ENCODE results near the gene TRA2A.
"Not testable (repeated sequence)": the region's sequence is repeated elsewhere in the genome, so short reads cannot be mapped to it uniquely, and the experiment has no call there.

TRA2A gene

DNA sequence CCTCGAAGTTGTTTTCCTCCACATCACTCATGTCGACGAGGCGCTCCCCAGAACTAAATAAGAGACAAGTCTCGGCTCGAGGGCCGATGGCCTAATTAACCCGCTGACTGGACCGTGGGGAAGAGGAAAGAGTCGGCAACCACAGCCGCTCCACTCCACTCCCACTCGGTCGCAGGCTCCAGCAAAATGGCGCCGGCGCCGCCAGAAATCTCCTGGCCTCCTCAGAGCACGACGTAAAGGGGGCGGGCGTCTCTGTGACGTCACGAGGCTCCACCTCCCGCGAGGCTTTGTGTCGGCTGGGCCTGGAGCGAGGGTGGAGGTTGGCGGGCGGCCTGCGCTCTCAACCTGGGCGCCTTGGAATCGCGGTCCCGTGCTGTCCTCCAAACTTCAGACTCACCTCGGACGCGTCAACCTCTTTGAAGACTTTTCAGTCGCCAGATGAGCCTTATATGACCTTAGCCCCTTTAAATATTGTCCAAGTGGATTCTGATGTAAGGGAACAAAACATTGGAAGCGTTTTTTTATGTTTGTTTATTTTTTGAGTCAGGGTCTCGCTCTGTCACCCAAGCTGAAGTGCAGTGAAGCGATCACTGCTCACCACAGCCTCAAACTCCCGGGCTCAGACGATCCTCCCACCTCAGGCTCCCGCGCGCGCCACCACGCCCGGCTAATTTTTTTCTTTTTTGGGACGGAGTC lies at the start of gene TRA2A:
Gene TRA2A, minus strand, starts transcription at position 188 of the 696 bp plus-strand sequence. Its CDS starts 157 bp downstream, at position 31.
- DNase-seq = peak; percentile 97

DNA sequence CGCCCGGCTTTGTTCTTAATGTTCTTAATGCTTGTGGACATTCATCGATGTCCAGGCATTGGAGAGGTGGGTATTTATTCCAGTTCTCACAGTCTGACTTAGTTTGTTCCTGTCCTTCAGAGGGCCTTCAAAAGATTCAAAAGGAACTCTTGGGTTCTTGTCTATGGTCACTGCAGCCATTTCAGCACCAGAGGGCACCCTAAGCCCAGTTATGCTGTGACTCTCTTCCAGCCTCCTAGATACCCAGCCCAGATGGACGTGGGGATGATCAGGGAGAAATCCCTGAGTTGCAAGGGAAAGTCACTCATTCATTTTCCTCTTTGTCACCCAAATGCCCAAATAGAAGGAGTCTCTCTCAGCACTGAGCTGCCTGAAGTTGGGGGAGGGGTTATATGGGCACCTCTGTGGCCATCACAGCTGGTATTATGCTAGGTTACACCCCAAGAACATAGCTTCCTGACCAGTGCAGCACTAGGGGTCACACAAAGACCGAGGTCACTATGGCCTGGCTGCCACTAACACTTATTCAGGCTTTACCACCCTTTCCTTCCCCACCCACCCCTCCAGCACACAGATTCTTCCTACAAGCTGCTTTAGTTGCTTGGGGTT lies 38.9 kb upstream of the TRA2A start:
- peak; percentile 75 for DNase-seq

DNA sequence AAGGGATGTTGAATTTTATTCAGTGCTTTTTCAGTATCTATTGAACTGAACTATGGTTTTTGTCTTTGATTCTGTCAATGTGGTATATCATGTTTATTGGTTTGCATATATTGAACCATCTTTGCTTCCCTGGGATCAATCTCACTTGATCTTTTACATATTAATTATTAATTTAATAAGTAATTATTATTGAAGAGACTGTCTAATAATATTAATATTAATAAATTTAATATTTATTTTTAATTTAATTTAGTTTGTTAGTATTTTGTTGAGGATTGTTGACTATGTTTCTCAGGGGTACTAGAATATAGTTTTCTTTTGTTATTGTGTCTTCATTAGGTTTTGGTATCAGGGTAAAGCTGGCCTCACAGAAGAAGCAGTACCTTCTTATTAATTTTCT lies 26.5 kb upstream of the TRA2A start:
- no peak for DNase-seq

DNA sequence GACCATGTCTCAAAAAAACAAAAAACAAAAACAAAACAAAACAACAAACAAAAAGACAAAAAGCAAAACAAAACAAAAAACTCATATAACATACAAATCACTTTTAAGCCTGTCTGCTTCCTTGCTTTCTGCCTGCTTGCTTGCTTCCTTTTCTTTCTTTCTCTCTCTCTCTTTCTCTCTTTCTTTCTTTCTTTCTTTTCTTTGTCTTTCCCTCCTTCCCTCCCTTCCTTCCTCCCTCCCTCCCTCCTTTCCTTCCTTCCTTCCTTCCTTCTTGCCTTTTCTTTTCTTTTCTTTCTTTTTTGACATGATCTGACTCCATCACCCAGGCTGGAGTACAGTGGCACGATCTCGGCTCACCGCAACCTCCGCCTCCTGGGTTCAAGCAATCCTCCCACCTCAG lies 15.9 kb upstream of the TRA2A start:
- DNase-seq = no peak

DNA sequence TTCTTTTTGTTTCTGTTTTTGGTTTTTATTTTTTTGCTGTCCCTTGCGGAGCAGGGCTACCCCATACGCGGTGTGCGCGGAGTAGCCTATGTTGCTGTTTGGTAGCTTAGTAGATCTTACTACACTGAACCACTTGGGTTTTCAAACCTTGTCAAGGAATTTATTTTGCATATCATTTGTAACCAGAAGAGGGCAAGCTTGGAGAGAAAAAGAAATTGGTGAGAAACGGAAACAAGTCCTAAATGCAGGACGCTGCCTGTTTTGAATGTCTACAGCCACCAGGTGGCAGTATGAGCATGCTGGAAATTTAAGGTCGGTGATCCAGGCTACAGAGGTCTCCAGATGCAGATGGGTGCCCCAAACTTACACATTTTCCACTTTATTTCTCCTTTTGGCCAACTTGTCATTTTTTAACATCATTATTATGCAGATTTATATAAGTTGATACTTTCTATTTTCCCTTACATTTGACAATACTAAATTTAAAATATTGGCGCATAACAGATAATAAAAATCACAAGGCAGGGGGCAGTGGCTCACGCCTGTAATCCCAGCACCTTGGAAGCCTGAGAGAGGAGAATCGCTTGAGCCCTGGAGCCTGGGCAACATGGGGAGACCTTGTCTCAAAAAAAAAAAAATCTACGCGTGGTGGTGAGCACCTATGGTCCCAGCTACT lies 15.3 kb upstream of the TRA2A start:
- DNase-seq = peak; percentile 85

DNA sequence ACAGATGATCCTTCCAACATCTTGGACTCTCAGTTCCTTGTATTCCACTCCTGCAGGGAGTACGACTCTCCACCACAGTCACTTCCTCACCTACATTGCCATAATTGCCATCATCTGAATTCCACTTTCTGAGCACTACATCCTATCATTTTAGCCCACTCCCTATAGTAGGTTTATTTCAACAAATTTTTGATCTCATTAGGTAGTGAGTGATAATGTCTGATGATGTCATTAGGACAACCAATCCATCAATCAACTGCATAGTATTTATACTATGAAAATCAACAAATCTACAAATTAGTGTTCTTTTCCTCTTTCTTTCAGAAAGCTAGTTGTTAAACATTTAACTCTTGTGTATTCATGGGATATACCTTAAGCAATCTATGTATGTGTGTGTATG lies 13.7 kb upstream of the TRA2A start:
- DNase-seq = no peak

DNA sequence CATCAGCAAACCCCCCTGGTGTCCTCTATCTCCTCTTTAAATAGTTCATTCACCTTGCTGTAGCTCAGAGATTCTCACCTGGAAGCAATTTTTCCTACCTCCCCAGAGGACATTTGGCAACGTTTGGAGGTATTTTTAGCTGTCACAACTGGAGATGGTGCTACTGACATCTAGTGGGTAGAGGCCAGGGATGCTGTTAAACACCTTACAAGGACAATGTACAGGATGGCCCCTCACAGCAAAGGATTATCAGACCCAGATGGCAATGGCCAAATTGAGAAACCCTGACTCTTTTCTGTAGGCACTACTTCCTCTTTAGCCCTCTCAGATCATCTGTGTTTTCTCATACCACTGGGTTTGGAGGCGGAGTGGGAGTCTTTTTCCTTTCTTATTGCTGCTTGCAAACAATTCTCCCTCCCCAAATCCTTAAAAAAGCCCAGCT lies 13.2 kb upstream of the TRA2A start:
- peak; percentile 68 for DNase-seq

DNA sequence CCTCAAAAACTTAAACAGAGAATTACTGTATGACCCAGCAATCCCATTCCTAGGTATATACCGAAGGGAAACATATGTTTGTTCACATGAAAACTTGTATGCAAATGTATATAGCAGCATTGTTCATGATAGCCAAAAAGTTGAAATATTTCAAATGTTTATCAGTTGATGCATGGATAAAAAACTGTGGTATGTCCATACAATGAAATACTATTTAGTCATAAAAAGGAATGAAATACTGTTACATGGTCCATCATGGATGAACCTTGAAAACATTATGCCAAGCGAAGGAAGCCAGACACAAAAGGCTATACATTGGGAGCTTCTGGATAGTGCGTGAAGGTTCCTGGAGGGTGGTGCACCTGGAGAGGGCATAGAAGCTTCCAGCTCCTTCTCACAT lies 11.0 kb upstream of the TRA2A start:
- no peak for DNase-seq

DNA sequence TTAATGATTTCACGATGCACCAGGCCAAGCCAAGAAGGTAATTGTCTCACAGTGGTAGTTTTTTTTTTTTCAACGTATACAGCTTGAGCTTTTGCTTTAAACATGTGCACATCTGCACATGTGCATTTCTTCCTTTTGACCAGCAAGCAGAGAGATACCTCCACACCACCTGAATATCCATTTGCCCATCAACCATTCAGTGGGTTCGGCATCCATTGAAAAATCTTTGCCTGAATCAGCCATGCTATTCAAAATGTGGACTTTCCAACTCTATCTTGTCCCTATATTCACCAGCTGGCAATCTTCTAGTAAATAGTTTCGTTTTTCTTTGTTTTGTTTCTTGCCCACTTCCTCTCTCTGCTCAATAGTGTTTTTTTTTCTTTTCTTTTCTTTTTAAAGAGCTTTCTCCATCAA lies 7.7 kb upstream of the TRA2A start:
- no peak for DNase-seq

DNA sequence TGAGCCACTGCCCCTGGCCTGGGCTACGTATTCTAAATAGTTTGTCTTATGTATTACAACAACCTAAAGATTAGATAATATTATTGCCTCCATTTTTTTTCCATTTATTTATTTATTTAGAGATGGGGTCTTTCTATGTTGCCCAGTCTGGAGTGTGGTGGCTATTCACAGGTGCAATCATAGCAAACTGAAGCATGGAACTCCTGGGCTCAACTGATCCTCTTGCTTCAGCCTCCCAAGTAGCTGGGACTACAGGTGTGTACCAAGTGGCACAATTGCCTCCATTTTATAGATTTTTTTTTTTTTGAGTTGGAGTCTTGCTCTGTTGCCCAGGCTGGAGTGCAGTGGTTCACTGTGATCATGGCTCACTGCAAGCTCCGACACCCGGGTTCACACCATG lies 6.5 kb upstream of the TRA2A start:
- no peak for DNase-seq

DNA sequence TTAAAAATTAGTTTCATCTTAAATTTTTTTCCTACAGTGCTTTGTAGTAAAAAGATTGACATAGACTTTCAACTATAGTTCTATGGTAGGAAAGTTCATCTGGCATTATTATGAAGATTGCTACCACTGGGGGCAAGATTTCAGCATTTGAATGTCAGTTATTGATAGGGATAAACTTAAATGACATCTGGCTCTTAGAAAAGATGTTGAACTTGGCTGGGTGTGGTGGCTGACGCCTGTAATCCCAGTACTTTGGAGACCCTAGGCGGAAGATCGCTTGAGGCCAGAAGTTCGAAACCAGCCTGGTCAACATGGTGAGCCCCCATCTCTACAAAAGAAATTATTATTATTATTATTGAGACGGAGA lies 1.4 kb upstream of the TRA2A start:
- DNase-seq = no peak

DNA sequence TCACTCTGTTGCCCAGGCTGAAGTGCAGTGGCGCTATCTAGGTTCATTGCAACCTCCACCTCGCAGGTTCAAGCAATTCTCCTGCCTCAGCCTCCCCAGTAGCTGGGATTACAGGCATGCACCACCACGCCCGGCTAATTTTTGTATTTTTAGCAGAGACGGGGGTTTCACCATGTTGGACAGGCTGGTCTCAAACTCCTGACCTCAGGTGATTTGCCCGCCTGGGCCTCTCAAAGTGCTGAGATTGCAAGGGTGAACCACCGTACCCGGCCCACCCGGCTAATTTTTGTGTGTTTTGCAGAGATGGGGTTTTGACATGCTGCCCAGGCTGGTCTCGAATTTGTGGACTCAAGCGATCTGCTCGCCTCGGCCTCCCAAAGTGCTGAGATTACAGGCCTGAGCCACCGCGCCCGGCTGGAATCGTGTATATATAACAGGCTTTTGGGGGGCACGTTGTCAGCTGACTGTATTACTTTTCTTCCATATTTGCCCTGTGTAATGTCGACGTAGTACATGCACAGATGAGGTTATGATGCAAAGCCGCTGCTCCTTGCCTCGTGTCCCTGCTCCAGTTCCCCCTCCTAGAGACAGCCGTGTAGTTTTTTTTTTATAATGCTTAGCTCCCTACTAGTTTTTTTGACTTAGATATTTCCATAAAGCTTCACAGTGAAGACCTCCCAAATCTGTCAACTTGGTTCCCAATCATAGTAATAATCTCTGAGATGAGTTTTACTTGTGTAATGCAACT lies 883 bp upstream of the TRA2A start:
- DNase-seq = no peak

DNA sequence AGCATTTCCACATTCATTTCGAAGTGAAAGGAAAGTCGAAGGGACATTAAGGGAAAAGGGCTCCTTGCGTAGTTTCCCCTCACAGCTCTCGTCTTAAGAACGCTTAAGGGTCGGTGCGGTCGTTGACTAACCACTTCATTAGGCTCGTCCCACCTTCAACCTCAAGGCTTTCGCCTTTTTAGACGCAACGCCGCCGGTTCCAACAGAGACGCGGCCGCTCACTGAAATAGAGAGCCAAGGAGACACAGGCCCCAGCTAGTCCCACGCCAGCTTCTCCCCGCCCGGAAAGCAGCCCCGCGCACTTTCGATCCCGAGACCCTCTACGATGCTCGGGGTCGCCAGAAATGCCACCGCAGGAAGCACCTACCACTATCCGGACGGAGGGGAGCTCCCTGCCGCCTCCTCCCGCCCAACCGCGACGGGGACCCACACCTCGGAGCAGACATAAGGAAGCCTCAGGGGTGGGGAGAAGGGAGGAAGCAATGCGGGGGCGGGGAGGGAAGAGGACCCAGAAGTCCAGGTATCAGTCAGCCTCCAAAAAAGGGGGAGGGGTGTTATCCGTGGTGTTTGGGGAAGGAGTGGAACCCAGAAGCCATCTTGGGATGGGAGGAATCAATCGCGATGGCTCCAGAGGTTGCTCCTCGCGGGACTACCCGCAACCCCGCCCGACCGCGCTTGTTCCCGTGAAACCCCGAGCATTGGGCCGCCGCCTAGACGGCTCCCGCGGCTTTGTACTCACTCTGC lies 559 bp downstream of the TRA2A start:
- peak; percentile 47 for DNase-seq

DNA sequence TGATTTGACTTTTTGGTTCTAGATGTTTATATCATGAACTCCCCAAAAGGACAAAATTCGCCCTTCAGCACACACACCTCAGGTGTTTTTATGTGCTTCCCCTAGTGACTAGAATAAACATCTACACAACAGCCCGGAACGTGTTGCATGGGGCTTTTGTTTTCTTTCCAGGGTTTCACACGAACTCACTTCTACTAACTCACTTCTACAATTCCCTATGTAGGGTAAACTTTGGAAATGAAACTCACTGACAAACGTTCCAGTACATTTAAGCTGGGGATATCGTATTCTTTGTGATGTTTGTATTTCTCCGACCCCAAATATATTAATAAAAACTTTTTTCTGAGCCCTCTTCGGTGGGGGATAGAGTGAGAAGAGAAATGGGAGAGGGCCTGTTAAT lies 1.4 kb downstream of the TRA2A start:
- DNase-seq = peak; percentile 49

DNA sequence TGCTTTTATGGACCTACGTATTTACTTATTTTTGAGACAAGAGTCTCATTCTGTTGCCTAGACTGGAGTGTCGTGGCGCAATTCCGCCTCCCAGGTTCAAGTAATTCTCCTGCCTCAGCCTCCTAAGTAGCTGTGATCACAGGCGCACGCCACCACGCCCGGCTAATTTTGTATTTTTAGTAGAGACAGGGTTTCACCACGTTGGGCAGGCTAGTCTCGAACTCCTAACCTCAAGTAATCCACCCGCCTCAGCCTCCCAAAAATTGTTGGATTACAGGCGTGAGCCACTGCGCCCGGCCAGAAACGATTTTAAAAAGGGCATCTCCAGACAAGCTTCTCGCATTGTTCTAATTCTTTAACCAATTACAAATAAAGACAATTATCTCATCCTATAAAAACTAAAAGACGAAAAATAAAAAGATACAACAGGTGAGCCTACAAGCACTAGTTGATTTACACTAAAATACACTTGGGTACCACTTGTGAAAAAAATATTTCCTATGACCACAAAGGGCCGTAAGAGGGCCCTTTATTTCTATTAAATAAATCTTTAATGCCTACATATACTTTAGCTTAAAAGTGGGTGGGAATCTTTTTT lies 2.4 kb downstream of the TRA2A start:
- DNase-seq = no peak

DNA sequence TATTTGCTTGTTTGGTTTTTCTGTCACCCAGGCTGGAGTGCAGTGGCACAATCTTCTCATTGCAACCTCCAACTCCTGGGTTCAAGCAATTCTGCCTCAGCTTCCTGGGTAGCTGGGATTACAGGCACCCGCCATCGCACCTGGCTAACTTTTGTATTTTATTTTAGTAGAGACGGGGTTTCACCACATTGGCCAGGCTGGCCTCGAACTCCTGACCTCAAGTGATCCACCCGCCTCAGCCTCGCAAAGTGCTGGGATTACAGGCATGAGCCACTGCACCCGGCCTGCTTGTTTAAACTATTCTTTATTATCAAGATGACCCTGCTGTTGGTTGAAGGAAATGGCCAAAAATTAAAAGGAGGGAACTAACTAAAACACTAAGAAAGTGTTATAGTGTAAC lies 6.2 kb downstream of the TRA2A start:
- DNase-seq = not testable (repeated sequence)

DNA sequence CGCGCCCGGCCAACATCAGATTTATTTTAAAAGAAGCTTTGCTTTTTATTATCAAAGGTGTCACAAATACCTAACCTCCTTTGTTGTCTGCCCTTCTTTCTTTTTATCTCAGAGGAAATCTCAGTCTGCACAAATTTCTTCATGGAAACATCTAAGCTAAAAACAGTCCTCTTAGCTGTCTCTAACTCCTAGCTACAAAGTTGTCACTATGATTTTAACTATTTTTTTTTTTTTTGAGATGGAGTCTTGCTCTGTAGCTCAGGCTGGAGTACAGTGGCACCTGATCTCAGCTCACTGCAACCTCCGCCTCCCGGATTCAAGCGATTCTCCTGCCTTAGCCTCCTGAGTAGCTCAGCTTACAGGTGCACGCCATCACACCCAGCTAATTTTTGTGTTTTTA lies 7.3 kb downstream of the TRA2A start:
- no peak for DNase-seq

DNA sequence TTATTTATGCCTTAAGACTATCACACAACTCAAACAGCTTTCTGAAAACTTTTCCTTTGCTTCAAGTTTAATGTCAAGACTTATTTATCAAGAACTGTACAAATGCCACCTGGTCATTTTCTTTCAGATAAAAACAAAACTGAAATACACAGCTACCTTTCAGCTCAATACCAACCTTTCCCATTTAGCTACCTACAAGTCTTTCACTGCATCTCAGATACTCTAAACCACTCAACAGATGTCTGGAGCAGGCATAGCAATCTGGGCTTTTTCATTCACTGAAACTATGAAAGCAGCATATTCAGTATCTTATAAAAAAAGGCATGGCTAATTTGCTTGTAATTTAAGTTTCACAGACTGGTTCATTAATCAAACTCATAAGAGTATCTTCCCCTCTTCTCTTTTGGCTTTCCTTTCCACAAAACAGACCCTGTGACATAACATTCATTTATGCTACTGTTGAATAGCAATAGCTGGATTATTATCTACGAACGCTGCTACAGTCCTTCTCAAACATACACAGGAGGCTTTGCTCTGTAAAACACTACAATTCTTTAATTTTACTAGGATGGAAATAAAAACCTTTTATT lies 8.2 kb downstream of the TRA2A start:
- DNase-seq = no peak

DNA sequence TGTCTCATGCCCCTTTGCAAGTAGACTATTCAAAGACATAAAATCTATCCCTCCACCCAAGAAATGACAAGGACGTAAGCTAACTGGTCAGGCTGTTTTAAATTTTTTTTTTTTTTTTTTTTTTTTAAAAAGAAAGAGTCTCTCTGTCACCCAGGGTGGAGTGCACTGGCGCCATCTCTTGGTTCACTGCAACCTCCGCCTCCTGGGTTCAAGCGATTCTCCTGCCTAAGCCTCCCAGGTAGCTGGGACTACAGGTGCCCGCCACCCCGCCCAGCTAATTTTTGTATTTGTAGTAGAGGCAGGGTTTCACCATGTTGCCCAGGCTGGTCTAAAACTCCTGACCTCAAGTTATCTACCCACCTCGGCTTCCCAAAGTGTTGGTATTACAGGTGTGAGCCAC lies 11.2 kb downstream of the TRA2A start:
- DNase-seq = no peak

DNA sequence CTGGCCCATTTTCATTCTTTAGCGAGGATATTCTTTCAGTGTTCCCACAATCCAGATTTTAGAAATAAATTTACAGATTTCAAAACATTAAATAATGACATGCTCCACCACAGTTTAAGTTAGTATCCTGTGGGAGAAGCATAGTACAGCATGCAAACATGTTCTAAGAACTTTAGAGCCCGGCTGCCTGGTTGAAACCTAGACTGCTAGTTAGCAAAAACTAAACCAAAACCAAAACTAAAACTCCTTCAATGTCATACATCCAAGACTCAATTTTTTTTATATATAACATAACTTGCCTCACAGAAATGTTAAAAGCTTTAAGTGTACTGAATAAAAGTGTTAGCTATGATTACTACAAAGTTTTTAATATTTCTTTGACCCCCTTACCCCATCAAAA lies 17.0 kb downstream of the TRA2A start:
- DNase-seq = no peak

DNA sequence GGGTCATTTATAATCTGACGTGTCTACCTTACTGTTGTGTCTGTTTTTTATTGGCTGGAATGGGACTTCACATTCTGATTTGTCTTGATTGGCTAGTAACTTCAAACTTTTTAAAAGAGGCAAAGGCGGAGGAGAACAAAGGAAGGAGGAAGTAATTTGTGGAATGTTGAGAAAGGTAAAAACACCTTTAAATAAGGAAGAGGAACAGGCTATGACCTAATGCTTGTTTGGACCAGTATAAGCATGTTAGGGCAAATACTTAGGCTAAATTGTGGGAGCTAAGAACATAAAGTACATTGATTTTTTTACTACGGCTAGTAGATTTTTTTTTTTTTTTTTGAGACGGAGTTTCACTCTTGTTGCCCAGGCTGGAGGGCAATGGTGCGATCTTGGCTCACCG lies 18.0 kb downstream of the TRA2A start:
- not testable (repeated sequence) for DNase-seq

DNA sequence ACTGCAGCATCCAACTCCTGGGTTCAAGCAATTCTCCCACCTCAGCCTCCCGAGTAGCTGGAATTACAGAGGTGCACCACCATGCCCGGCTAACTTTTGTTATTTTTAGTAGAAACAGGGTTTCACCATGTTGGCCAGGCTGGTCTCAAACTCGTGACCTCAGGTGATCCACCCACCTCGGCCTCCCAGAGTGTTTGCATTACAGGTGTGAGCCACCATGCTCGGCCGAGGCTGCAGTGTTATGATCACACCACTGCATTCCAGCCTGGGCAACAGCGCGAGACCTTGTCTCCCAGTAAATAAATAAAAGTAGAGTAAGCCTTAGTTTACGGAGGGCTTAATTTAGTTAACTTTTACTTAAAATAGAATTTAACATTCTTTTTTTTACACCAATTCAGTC lies 37.8 kb downstream of the TRA2A start:
- no peak for DNase-seq

Data from NCI-H345 (cell line).